Ishikawa (cell line): ENCODE data around the gene SLC4A2.

Experiments used
- REST ChIP-seq: IDR thresholded peaks from 2 replicates; pipeline ENCODE4 v1.6.1; 2012; ENCODE audit warnings: low read depth, mild to moderate bottlenecking
- TAF1 ChIP-seq: IDR thresholded peaks from 2 replicates; pipeline ENCODE4 v1.6.1; 2012; ENCODE audit warnings: low read depth, mild to moderate bottlenecking

- TF ChIP-seq TAF1 (no peak), REST (no peak)
Observed at GRCh38 chr7:151116603-151117440, 57.4 kb downstream of the SLC4A2 start.
